NCI-H446 (cell line): Measurements from ENCODE around the gene PLXNB3.

Experiments used
- DNase-seq, 2 experiments: peaks; one replicate each; lab custom pipeline; 2025; lab: John Stamatoyannopoulos, UW

PLXNB3 gene

GRCh38 chrX:153773741-153774575 is 9.9 kb downstream of the PLXNB3 start:
- no peak for DNase-seq

GRCh38 chrX:153774576-153775292 is 10.7 kb downstream of the PLXNB3 start:
- no peak for DNase-seq

GRCh38 chrX:153775293-153776119 is 11.5 kb downstream of the PLXNB3 start:
- DNase-seq = no peak

- DNase-seq = no peak
Measured at GRCh38 chrX:153776120-153776599, 12.1 kb downstream of the PLXNB3 start.

- no peak for DNase-seq
Measured at GRCh38 chrX:153776611-153777045, 12.6 kb downstream of the PLXNB3 start.

GRCh38 chrX:153777261-153778090 is 13.4 kb downstream of the PLXNB3 start:
- DNase-seq = no peak

- no peak for DNase-seq
Measured at GRCh38 chrX:153778181-153778580, 14.1 kb downstream of the PLXNB3 start.

GRCh38 chrX:153778684-153779101 is 14.6 kb downstream of the PLXNB3 start:
- DNase-seq = no peak

- DNase-seq = no peak
Measured at GRCh38 chrX:153779891-153780677, 16.0 kb downstream of the PLXNB3 start.

GRCh38 chrX:153780678-153781427 is 16.8 kb downstream of the PLXNB3 start, which contains the start of gene SRPK3:
Gene SRPK3 (plus strand): TSS chrX:153781041. CDS start chrX:153781087, 46 bp downstream.
- DNase-seq = no peak

GRCh38 chrX:153781428-153782047 is 17.5 kb downstream of the PLXNB3 start:
- no peak for DNase-seq

- peak in 1 of 2 experiments; percentile 6 for DNase-seq
Measured at GRCh38 chrX:153782313-153782712, 18.3 kb downstream of the PLXNB3 start.

GRCh38 chrX:153782871-153783270 is 18.8 kb downstream of the PLXNB3 start:
- no peak for DNase-seq

GRCh38 chrX:153783378-153784013 is 19.4 kb downstream of the PLXNB3 start:
- DNase-seq = no peak

- DNase-seq = no peak
Measured at GRCh38 chrX:153784325-153784967, 20.4 kb downstream of the PLXNB3 start.

GRCh38 chrX:153786669-153787068 is 22.6 kb downstream of the PLXNB3 start:
- DNase-seq = no peak

GRCh38 chrX:153789654-153790053 is 25.6 kb downstream of the PLXNB3 start:
- no peak for DNase-seq
